Spleen (tissue), 7 donors: ENCODE measurements around the gene KCNF1.

Source experiments
- POLR2A ChIP-seq, 3 donors: fragments of 450-650 bp; IDR thresholded peaks; one replicate each; pipeline ENCODE4 v1.5.1; 2017; ENCODE audit warnings: antibody characterized with exemption in 3 of 3, mild to moderate bottlenecking in 1 of 3
- TF ChIP-seq, protein P1 (sequence below), 11 experiments: fragments of 200-600 bp in 7 of 11; fragments of 450-650 bp in 4 of 11; sonication (generic) in 4 of 11; IDR thresholded peaks in 8 of 11; conservative IDR thresholded peaks in 3 of 11; 1 replicate in 7 of 11; 2 replicates in 4 of 11; pipeline versions ENCODE4 v1.4.0 to v1.8.0; 2016 to 2021; ENCODE audit warnings: antibody characterized with exemption in 11 of 11, inconsistent platforms in 4 of 11, mild to moderate bottlenecking in 1 of 11
- donor health status: DM: no; HTN: no; CAD: no; lungs with moderate emphysema.
- donor health status: DM: no; HTN: no; CAD: no.
- donor health status: DM: no; HTN: no; CAD: no.

DNA sequence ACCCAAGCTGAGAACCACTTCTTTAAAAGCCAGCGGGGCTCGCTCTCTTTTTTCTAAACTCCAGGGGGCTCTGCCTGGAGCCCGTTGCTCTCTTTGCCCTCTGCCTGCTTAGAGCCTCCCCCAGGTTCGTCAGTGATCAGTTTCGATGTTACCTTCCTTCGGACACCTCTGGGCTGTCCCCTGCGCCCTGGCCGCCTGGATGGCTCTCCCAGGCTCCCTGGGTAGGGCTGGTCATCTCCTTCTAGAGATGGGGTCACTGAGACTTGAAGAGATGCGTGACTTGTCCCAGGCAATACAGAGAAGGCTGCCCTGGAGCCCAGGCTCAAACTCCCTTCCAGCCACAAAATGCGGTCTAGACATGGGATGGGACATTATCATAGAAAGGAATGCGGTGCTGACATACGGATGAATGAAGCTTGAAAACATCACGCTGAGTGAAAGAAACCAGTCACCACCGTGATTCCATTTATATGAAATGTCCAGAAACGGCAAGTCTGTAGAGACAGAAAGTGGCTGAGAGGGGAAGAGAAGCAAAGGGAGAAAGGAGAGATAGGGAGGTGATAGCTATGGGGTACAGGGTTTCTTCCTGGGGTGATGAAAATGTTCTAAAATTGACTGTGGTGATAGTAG is 14.6 kb downstream of the KCNF1 start:
- TF ChIP-seq, protein P1, sequence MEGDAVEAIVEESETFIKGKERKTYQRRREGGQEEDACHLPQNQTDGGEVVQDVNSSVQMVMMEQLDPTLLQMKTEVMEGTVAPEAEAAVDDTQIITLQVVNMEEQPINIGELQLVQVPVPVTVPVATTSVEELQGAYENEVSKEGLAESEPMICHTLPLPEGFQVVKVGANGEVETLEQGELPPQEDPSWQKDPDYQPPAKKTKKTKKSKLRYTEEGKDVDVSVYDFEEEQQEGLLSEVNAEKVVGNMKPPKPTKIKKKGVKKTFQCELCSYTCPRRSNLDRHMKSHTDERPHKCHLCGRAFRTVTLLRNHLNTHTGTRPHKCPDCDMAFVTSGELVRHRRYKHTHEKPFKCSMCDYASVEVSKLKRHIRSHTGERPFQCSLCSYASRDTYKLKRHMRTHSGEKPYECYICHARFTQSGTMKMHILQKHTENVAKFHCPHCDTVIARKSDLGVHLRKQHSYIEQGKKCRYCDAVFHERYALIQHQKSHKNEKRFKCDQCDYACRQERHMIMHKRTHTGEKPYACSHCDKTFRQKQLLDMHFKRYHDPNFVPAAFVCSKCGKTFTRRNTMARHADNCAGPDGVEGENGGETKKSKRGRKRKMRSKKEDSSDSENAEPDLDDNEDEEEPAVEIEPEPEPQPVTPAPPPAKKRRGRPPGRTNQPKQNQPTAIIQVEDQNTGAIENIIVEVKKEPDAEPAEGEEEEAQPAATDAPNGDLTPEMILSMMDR (IDR thresholded peaks at IDR 0.05 in 8 of 11, conservative IDR thresholded peaks at IDR 0.05 in 3 of 11) = no peak
- TF ChIP-seq POLR2A (IDR thresholded peaks at IDR 0.05) = no peak
